Stimulated activated CD8-positive, alpha-beta memory T cell treated with anti-CD3 and anti-CD28 coated beads, Interleukin-2, amount 100 ng/mL, for 48 hours (primary cell): ENCODE measurements around the gene PRDM5.

Experiments
- DNase-seq, 2 donors: peaks; one replicate each; pipeline ENCODE4 v3.0.0-alpha.2; 2020; ENCODE audit warnings: low read depth in 2 of 2

The PRDM5 gene

DNA sequence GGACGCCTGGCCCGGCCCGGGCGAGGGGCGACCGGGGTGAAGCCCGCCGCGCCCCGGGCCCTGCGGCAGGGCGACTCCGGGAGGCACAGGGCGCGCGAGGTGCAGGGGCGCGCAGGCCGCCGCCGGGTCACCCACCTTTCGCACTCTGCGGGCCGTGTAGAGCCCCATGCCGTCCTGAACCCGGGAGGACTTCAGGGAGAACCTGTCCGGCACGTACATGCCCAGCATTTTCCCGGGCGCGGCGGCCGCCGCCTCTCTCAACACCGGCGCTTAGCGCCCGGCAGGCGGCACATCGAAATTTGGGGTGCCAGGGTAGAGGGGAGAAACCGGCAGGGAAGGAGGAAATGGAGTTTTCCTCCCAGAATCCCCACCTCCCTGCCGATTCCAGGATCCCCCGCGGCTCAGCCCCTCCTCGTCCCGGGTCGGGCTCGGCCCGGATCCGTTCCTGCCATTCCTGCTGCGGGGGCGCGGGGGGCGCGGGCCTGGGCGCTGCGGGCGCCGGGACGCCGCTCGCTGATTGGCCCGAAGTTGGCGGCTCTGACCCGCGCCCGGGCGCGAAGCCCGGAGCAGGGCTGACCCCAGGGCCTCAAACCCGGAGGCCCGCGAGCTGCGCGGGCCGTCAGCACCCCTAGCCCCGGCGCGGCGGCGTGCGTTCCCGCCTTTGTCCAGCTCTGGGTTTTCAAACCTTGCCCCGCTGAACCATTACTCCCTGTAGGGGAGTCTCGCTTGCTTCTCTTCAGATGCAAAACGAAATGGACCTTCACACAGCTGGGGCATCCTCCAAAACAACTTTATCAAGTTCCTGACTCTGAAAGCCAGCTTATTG is at the start of gene PRDM5:
Gene PRDM5, minus strand, starts transcription at position 346 of the 826 bp plus-strand sequence. Its CDS starts 118 bp downstream, at position 228.
- DNase-seq: peak; percentile 8 to 20

DNA sequence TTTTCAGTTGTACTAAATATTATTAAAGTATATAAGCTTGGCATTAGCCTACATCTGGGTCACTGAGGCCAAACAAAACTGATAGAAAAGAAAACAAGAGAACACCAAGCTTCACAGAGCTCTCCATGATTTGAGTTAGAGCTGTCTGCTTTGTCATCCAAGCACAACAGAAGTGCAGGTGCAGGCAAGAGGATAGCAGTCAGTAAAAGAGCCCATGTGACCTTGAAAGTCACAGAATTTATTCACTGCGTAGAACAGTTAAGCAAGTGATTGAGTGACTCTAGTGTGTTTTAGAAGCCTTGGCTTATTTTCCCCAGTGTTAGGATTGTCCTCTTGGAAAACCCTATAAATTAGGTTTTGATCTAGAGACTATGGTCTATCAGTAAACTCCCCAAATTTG is 49.4 kb upstream of the PRDM5 start:
- no peak for DNase-seq

DNA sequence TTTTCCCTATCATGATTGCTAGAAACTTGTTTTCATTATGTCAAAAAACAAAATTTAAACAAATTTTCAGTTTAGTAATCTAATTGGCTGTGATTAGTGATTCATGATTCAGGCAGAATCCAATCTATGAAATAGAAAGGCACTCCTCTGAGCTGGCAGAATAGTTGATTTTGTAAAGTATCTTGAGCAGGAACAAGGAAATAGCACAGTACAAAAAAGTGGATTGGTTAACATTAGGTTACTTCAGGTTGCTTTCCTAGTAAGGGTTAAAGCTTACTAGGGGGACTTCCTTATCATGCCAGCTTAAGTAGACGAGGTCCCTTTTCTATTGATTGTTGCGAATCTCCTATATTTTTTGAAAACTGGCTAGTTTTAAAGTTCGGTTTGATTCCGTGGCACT is 43.4 kb upstream of the PRDM5 start:
- DNase-seq: no peak

DNA sequence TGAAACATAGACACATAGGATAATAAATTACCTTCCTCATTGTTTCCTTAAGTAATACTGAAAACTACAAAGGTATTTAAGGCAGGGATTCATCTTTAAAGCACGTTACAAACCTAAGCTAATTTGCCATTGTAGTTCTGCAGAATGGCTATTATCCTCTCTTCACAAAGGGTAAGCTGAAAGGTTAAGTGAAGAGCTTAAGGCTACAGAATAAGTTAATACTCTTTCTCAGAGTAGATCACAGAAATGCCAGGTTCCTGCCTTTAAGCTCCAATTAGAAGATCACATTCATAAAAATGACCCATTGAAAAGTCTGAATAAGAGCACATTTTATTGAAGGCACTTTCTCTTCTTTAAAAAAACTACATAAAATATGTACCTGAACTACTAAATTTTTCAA is 42.1 kb upstream of the PRDM5 start:
- no peak for DNase-seq

DNA sequence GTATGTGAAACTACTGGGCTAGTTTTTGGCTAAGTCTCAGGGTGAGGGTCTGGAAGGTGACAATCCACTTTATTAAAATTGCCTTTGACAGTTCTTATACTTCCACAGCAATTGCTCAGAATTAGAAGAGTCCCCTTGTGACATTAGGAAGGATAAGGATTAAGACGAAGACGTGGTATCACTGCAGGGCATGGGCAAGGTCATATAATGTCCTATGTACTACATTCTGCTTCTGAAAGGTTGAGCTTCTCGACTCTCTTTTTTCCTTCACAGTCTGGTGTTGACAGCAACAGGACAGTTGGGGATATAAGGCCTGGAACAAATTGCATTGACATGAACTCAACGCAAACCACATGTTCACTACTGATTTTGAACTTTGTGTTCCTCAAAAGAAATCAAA is 40.9 kb upstream of the PRDM5 start:
- DNase-seq: no peak

GRCh38 chr4:120960656-120961267 is 38.2 kb upstream of the PRDM5 start:
- no peak for DNase-seq

DNA sequence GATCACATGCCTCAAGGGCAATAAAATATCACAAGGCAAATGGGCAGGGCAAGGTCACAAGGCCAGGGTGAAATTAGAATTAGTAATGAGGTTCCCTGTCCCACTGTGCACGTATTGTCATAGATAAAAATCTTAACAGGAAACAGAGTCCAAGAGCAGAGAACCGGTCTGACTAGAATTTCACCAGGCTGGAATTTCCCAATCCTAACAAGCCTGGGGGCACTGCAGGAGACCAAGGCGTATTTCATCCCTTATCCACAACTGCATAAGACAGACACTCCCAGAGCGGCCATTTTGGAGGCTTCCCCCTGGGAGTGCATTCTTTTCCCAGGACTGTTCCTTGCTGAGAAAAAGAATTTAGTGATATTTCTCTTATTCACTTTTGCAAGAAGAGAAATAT is 25.9 kb upstream of the PRDM5 start:
- no peak for DNase-seq

GRCh38 chr4:120942776-120943175 is 20.2 kb upstream of the PRDM5 start:
- no peak for DNase-seq

DNA sequence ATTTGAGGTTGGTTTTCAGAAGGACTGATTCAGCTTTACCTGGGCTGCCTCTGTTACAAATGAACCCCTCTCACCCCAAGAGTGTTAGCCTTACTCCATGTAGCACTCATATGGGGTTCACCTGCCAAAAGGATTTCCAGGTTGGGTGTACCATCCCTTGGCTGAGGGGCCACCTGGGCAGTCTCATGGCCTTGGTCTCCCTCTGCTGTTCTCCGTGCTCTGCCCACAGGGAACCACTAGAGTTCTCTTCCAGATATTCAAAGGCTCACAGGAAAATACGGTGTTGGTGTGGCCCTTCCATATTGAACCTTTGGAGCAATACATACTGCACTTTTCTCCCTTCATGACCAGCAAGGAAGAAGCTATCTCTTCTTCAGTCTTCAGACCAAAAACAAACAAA is 18.0 kb upstream of the PRDM5 start:
- DNase-seq: no peak

GRCh38 chr4:120939693-120940092 is 17.2 kb upstream of the PRDM5 start:
- DNase-seq: no peak

GRCh38 chr4:120929847-120930246 is 7.3 kb upstream of the PRDM5 start:
- no peak for DNase-seq

- no peak for DNase-seq
Observed at GRCh38 chr4:120927801-120928409, 5.4 kb upstream of the PRDM5 start.

- DNase-seq: no peak
Observed at GRCh38 chr4:120926358-120927025, 4.0 kb upstream of the PRDM5 start.

DNA sequence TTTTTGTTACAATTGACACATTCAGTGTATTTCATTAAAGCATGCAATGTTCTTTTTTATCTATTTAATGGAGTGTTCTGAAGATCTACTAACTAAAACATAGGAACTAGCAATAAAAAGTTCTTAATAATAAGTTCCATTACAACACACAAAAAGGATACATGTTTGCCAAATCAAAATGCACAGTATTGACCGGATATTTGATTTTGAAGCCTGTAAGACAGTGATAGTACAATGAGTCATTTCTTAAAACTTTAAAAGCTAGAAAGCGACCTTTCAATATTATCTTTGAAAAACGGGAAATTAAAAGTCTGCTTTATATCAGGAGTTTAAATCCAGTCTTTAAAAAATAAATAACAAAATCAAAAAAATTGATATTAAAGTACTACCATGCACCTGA is 2.4 kb upstream of the PRDM5 start:
- DNase-seq: no peak

DNA sequence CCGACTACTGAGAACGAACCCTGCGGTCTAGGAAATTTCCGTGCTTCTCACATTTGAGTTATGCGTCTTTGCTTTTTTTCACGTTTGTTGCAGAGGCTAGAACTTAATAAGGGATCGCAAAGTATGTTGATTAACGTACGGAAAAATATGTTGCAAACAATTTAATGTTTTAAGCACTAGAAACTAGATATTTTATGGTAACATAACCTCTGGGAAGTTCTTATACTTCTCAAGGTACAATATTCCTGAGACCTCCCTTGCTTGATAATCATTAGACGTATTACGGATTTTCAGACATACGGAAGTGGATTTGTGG is 639 bp upstream of the PRDM5 start:
- DNase-seq: no peak

DNA sequence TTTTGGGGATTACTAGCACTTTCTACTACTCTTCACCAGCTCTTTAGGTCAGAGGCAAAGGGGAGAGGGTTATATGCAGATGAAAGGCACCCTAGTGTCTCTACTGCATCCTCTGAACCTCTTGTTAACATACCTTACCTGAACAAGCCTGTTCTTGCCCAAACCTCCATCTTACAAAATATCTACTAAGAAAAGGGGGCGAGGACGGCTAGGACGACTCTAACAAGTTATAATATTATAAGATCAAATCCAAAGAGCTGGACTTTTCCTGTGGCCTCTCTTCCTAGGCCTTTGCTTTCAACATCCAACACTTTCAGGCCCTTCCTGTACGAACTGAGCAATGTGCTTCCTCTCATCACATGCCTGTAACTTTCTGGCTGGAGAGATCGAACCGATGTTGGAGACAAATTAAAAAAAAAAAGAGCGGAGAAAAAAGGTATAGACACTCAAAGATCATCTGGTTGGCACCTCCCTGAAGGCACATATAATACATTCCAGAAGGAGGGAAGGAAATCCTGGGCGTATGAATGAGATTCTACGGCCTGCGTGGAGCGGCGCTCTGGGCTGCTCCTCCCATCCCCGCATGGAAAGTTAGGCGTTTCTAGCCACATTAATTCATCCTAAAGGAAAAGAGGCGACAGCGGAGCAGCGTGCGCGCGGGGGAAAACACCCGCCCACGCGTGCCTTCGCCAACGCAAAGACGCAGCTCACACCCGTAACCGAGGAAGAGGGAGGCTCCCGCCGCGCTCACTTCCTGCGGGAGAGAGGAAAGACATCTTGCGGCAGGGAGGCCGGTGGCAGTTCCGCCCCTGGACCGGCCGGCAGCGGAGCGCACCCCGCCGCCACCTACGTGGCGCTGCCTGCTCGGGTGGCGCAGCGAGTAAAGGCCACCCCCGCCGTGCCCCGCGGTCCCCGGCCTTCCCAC is 808 bp downstream of the PRDM5 start:
- peak; percentile 13 to 31 for DNase-seq

DNA sequence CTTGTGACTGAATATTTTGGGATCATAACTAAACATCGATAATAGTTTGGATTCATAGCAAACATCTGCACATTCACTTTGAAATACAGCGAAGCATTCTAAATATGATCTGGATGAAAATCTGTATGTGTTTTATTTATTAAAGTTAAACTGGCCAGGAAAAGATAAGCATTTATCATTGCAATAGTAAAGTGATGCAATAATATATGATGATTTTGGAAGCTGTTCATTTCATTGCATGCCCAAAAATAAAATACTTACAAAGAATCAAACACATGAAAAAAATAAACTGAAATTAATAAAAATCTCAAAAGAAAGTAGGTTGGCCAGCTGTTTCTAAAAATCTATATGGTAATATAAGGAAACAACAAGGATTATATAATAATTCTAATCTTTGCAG is 1.9 kb downstream of the PRDM5 start:
- DNase-seq: no peak

GRCh38 chr4:120919358-120919757 is 3.2 kb downstream of the PRDM5 start:
- DNase-seq: no peak

GRCh38 chr4:120918788-120919187 is 3.7 kb downstream of the PRDM5 start:
- no peak for DNase-seq

- no peak for DNase-seq
Observed at GRCh38 chr4:120918092-120918491, 4.4 kb downstream of the PRDM5 start.

GRCh38 chr4:120916937-120917336 is 5.6 kb downstream of the PRDM5 start:
- no peak for DNase-seq

- DNase-seq: no peak
Observed at GRCh38 chr4:120915336-120915735, 7.2 kb downstream of the PRDM5 start.
